Anterior cingulate cortex (tissue), 58 donors: ENCODE results near the gene SLC6A3.
"Not testable (repeated sequence)": the region's sequence is repeated elsewhere in the genome, so short reads cannot be mapped to it uniquely, and the experiment has no call there.

Experiments used
- DNase-seq, 58 donors: peaks; one replicate each; lab custom pipeline; 2025; lab: John Stamatoyannopoulos, UW

SLC6A3 gene

DNA sequence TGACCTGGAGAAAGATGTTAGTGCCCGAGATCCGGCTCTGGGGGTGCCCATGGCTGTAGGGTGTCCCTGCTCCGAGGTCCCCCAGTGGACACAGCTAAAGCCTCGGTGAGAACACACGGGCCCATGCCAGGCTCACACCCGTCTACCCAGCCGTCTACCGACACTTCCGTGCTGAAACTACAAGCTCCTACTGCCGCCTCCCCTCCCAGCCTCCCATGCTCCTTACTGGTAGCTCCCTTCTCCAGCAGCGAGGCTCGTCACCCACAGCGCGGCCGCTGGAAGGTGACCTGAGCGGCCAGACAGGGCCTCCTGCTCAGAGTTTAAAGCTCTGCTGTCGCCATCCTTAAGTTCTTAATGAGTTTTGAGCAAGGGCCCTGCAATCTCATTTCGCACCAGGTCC is 67.1 kb downstream of the SLC6A3 start:
- no peak for DNase-seq

DNA sequence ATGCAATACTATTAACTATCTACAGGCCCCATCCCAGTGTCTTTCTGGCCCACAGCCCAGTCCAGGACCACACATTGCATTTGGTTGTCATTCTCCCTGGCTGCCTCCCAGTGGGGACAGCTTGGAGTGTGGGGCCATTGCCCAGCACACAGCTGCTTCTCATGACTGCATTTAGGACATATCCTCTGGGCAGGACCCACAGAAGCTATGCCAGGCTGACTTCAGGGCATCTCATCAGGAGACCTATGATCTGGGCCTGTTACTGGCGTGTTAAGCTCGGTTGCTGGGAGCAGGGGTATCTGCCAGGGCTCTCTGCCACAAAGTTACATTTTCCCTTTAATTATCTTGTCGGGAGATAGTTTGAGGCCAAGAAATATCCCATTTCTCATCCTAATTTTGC is 68.3 kb downstream of the SLC6A3 start:
- DNase-seq = no peak

DNA sequence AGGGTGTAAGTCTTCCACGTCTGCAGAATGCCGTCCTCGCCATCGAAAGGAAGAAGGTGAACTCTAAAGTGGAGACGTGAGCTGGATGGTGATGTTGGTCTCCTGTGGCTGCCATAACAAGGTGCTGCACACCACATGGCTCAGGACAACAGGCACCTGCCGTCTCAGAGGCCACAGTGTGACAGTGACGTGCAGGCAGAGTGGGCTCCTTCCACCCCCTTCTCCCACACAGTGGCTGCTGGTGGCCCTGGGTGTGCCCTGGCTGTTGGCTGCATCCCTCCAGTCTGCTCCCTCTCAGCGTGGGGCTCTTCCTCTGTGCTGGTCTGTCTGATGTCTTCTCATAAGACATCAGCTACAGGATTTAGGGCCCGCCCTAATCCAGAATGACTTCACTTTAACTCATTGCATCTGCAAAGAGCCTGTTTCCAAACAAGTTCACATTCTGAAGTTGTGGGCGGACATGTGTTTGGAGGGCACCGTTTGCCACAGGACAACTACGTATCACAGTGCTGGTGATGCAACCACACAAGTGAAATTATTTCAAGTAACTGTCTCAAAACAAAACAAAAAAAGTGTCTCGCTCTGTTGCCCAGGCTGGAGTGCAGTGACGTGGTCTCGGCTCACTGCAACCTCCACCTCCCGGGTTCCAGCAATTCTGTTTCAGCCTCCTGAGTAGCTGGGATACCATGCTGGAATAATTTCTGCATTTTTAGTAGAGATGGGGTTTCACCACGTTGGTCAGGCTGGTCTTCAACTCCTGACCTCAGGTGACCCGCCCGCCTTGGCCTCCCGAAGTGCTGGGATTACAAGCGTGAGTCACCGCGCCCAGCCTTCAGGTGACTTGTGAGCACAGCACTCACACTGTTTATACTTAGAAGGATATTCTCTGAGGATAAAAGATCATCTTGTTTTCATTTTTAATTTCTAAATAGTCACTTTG is 69.1 kb downstream of the SLC6A3 start:
- no peak for DNase-seq

DNA sequence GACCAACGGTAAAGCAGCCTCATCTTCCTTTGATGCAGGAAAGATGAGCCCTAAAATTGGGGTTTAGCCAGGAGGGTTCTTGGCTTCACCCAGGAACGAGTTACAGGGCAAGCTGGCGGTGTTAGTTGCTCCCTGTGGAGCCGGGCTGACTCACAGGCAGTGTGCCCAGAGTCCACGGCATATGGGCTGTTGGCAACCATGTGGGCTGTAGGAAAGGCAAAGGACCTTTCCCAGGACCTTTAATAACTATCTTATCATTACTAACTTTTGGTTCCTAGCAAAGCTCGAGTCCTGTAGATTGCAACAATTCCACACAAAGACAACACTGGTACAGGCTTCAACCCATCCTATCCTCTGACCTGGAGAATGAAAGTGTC is 70.6 kb downstream of the SLC6A3 start:
- no peak for DNase-seq

DNA sequence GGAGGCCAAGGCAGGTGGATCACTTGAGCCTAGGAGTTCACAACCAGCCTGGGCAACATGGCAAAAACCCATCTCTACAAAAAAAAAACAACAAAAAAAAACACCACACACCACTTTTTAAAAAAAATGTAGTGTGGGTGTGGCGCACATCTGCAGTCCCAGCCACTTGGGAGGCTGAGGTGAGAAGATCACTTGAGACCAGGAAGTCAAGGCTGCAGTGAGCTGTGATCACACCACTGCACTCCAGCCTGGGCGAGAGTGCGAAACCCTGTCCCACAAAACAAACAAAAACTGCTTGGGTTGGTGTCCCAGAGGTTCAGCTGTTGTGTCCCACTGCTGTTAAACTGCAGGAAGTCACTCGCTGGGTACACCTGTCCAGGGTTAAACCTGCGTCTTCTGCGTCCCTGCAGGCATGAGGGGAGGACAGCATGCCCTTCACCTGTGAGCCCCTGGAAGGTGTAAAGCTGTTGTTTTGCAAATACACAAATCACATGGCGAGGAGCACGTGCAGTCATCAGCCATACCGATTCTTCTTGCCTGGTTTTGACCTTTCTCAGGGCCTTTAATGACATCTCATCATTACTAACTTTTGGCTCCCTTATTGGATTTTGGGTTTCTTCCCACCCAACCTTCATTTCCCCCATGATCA is 71.1 kb downstream of the SLC6A3 start:
- DNase-seq = no peak

DNA sequence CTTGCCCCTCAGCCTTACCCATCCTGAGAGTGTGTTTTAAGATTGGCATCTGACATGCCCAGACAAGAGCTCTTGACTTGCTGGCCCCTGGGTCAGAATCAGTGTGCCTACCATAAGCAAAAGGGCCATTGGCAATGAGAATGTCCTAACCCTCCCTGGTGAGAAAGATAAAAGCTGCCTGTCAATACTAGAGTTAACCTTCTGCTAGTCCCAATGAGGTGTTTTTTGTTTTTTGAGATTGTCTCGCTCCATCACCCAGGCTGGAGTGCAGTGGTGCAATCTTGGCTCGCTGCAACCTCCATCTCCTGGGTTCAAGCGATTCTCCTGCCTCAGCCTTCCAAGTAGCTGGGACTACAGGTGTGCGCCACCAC is 73.3 kb downstream of the SLC6A3 start:
- not testable (repeated sequence) for DNase-seq

DNA sequence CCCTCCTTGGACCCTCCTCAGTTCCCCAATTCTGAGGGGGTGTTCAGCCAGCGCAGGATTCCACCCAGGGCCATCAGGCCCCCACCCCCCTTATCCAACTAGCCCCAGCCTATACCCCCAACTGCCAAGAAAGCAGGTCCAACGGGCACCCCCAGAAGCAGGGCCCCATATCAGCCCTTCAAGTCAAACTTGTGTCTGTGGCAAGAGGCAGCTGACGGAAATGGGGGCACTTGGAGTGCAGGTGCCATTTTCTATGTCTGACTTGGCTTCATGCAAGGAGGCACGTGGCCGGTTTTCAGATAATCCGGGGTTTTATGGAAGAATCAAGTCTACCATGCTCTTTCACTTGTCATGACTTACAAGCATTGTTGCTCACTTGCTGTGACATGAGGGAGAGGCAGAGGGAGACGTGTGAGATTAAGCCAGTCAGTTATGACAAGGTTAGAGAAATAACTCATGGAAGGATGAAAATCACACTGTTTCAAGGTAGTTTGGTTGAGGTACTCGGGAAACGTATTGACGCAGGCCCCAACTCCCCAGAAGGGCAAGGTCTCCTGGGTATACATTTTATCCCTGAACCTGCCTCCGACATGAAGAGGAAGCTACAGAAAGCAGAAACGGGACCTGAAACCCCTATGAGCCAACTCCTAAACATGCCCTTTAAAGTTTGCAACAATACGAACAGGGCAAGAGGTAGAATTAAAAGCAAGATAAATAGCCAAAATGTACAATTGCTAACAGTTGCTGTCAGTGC is 73.8 kb downstream of the SLC6A3 start:
- DNase-seq = no peak

DNA sequence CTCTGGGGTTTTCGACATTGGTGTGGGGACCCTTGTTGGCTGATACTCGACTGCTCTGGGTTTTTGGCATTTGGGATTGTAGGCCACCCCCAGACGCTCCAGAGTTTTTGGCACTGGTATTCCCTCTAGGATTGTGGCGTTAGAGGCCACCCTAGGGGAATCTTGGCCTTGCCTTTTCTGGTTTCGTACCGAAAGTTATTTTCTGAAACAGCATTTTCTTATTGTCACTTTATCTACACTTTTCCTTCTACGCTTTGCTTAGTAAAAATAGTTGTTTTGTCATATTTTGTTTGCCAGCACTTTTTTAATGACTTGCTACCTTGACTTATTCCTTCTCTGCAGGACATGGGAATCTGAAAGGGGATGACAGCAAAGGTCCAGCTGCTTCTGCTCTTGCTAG is 75.2 kb downstream of the SLC6A3 start:
- no peak for DNase-seq

DNA sequence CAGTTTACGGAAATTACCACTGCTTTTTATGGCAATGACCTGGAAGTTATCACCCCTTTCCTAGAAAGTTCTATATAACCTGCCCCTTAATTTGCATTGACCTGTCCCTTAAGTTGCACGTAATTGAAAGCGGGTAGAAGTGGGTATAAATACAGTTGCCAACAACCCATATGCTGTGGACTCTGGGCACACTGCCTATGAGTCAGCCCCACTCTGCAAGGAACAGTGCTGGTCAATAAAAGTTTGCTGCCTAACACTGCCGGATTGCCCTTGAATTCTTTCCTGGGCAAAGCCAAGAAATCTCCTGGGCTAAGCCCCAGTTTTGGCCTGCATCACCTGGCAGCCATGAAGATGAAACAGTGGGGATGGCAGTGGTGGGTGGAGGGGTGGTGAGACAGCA is 76.5 kb downstream of the SLC6A3 start:
- DNase-seq = no peak

DNA sequence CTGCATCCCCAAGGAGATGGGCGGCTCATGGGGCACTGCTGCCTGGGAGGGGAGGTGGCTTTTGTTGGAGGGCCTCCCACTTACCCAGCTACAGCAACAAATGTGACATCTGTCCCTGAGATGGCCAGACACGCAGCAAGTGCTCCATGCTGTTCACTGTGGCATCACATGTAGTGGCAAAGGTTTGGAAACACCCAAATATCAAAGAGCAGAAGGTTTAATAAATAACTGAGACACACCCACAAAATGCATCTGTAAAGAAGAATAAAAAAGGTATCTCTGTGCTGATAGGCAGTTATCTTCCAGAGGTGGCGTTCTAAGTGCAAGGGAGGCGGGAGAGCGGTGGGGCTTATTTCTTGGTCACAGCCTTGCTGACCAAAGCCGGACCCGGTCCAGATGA is 77.0 kb downstream of the SLC6A3 start:
- no peak for DNase-seq

DNA sequence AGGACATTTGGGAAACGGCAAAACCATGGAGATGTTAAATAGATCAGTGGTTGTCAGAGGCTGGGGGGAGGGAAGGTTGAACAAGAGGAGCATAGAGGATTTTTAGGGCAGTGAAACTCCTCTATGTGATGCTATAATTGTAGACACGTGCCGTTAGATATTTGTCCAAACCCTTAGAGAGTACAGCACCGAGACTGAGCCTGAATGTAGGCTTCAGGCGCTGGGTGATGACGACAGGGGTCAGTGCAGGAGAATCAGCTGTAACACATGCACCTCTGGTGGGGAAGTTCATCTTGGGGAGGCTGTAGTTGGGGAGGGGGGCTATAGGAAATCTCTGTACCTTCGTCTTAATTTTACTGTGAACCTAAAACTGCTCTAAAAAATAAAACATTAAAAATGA is 78.1 kb downstream of the SLC6A3 start:
- DNase-seq = no peak

DNA sequence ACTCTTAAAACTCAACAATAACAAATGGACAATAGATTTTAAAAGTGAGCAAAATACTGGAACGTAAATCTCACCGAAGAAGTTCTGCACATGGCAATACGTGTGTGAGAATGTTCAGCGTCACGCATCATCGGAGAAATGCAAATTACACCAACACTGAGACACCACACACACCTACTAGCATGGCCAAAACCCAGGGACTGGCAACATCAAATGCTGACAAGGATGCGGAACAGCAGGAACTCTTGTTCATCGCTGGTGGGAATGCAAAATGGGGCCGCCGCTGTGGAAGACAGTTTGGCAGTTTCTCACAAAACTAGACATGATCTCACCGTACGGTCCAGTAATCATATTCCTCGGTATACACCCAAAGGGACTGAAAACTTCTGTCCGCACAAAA is 78.7 kb downstream of the SLC6A3 start:
- DNase-seq = no peak

DNA sequence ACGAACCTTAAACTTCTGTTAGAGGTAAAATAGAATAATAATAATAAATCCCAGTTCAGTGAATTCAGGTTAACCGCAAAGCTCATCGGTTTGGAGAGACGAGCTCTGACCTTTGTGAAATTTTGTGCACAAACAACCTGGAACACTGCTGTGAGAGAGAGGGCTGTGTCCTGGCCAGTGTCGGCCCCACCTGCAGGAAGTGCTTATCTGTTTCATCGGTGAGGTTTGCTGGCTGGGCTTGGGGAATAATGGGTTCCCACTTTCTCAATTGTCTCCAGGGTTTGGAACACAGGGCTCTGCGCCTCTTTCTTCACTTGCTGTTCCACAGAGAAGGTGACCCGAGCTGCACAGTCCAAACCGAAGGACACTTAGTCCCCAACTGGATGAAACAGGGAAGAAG is 81.0 kb downstream of the SLC6A3 start:
- no peak for DNase-seq

DNA sequence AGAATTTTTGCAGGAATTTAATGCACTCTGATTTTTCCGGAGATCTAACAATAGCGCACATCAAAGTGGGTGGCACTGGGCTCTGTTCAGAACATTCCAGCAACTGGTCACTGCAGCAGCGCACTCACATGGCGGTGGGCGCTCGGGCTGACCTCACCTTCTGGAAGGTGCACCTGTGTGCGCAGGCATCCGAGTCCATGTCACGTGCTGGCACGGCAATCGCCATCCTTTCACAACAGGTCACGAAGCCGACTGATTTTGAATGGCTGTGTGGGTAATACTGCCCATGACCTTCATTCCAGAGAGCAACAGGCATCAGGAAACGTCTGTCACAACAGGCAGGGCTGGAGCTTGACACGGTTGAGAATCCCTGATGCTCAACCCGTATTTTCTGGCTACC is 81.7 kb downstream of the SLC6A3 start:
- no peak for DNase-seq

DNA sequence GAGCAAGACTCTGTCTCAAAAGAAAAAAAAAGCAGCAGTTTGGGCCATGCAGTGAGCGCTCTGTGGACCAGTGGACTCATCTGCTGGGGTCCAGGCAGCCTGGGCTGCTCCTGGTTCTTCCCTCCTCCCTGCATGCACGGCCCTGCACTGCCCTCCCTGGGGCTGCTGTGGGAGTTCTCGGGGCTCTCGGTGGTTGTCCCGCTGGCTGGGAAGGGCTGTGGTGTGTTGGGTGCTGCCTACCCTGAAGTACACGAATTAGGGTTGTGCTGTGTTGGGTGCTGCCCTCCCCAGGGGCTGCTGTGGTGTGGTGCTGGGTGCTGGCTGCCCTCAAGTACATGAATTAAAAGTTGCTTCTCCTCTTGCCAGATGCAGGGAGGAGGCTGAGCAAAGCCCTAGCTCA is 82.1 kb downstream of the SLC6A3 start:
- DNase-seq = no peak

DNA sequence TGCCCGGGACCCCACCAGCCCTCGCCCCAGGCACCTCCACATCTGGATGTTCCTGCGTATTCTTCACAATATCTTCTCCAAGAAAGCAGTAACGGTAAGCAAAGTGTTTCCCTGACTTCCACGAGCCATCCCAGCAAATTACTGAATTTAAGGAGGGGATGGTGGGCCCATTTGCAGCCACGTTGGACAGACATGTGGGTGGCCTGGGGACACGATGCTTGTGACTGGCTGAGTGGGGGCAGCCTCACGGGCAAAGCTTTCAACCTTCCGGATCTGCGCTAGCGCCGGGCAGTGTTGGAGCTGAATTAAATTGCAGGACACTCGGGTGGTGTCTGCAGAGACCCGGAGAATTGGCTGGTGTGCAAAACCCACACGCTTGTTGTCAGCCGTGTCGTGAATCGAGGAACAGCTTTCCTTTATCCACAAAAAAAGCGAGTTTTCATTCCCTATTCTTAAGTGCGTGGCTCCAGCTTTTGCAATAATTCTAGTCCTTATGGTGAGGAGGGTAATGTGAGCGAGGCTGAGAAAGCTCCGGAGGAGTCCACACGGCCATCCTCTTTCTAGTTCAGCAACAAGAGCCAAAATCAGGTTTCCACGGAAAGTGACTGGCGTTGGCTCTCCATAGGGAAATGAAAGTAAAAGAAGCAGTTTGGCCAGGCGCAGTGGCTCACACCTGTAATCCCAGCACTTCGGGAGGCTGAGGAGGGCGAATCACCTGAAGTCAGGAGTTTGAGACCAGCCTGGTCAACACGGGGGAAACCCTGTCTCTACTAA is 82.8 kb downstream of the SLC6A3 start:
- no peak for DNase-seq

DNA sequence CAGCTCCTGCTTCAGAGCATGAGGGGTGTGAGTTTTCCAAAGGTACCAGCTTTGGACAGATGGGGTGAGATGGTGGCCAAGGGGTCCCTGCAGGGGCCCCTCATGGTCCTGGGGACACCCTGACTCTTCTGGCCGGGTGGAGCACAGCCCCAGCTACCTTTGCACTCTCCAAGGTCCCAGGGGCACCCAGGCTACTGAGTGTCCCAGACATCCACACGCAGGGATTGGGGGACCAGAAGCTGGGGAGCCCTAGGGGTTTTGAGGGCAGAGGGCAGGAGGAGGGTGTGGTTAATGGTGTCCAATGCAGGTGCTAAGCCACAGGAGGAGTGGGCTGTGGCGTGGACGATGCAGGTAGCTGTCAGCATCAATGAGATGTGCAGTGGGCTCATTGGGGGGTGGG is 84.4 kb downstream of the SLC6A3 start:
- no peak for DNase-seq

DNA sequence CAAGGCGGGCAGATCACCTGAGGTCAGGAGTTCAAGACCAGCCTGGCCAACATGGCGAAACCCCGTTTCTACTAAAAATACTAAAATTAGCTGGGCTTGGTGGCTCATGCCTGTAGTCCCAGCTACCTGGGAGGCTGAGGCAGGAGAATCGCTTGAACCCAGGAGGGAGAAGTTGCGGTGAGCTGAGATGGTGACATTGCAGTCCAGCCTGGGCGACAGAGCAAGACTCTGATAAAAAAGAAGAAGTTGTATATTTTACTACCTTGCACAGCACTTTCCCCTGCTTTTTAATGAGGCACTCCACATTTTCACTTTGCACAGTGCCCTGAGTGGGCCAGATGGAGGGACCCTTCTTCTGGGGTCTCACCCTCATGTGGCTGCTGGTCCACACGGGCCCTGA is 84.9 kb downstream of the SLC6A3 start:
- DNase-seq = not testable (repeated sequence)

DNA sequence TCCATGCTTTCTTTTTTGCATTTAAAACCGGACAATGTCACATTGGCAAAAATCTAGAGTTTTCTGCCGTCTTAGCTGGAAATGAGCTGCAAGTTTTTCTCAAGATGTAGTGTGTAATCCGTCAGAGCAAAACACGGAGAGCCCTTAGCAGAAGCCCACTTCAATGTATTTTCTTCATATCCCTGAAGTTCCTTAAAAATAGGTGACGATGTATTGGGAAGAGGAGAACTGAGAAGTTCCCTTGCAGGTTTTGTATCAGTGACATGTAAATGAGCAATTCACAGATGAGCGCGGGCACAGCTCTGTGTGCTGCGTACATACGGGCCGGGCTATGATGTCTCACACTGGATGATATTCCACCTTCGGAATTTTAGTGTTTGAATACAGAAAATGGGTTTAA is 85.5 kb downstream of the SLC6A3 start:
- DNase-seq = no peak

DNA sequence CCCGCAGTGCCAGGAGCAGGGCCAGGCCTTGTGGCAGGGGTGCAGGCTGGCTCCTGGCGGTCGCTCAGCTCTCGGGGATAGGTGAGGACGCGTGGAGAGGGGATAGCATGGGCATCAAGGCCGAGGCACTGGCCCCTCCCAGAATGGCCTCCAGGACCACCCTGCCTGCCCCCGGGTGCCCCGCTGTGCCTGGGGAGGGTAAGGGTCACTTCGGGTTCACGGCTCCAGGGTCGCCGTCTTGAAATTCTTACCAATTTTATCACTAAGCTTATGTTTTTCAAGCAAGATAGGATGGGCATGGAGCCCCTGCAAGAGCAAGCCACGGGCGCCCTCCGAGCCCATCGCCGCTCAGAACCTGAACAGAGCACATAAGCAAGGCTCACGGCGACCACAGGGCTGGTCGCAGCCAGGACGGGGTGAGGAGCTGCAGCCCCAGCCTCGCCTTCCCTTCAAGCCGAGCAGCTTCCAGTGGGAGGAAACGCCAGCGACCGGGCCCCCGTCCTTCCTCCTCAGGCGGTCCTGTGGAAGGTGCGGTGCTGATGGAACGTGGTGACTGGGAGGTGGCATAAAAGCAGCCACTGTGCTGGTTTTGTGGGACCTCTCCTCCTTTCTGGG is 86.1 kb downstream of the SLC6A3 start:
- DNase-seq = no peak

DNA sequence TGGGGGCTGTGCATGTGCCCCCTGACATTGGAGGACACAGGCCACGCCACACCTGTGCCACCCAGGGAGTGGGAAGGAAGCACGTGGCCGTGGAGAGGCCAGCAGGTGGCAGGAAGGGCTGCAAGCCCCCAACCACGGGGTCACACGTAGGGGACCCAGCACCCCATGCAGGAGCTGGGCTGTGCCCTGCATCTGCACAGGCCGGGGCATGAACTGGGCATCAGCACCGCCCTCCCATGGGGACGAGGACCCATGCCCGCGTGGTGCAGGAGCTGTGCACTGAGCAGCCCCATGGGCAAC is 86.6 kb downstream of the SLC6A3 start:
- DNase-seq = no peak
